ENCODE measurements around the gene UBE2D1.

The UBE2D1 gene

GRCh38 chr10:58334817-58335305 lies at the start of gene UBE2D1:
Gene UBE2D1, plus strand, starts transcription at chr10:58335006. Its CDS starts 196 bp downstream, at chr10:58335202.
- peak within 1 kb of the TSS; percentile 78 for H3K4me3 ChIP-seq (ENCODE audit: low read depth, low read length)
- peak; percentile 86 for DNase-seq (ENCODE audit: low read depth)
- TF ChIP-seq POLR2A (IDR thresholded peaks at IDR 0.05; ENCODE audit: extremely low read depth, insufficient read length), result peak; percentile 89
- TF ChIP-seq, protein P1, sequence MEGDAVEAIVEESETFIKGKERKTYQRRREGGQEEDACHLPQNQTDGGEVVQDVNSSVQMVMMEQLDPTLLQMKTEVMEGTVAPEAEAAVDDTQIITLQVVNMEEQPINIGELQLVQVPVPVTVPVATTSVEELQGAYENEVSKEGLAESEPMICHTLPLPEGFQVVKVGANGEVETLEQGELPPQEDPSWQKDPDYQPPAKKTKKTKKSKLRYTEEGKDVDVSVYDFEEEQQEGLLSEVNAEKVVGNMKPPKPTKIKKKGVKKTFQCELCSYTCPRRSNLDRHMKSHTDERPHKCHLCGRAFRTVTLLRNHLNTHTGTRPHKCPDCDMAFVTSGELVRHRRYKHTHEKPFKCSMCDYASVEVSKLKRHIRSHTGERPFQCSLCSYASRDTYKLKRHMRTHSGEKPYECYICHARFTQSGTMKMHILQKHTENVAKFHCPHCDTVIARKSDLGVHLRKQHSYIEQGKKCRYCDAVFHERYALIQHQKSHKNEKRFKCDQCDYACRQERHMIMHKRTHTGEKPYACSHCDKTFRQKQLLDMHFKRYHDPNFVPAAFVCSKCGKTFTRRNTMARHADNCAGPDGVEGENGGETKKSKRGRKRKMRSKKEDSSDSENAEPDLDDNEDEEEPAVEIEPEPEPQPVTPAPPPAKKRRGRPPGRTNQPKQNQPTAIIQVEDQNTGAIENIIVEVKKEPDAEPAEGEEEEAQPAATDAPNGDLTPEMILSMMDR (IDR thresholded peaks at IDR 0.05; ENCODE audit: low read depth, low read length), result no peak
- no peak for TF ChIP-seq MYC (IDR thresholded peaks at IDR 0.05; ENCODE audit: low read depth, low read length)
- TF ChIP-seq, protein P2, sequence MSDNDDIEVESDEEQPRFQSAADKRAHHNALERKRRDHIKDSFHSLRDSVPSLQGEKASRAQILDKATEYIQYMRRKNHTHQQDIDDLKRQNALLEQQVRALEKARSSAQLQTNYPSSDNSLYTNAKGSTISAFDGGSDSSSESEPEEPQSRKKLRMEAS (IDR thresholded peaks at IDR 0.05; ENCODE audit: low read depth, low read length), result no peak

- DNase-seq (ENCODE audit: low read depth), result peak; percentile 70
- no peak overlapping the region for H3K4me3 ChIP-seq (ENCODE audit: low read depth, low read length)
- TF ChIP-seq, protein P2 (IDR thresholded peaks at IDR 0.05; ENCODE audit: low read depth, low read length), result no peak
- TF ChIP-seq POLR2A (IDR thresholded peaks at IDR 0.05; ENCODE audit: extremely low read depth, insufficient read length), result no peak
- TF ChIP-seq, protein P1 (IDR thresholded peaks at IDR 0.05; ENCODE audit: low read depth, low read length), result peak; percentile 59
- no peak for TF ChIP-seq MYC (IDR thresholded peaks at IDR 0.05; ENCODE audit: low read depth, low read length)
These were observed 43.1 kb upstream of the UBE2D1 start for GRCh38 chr10:58291538-58292174.

DNA sequence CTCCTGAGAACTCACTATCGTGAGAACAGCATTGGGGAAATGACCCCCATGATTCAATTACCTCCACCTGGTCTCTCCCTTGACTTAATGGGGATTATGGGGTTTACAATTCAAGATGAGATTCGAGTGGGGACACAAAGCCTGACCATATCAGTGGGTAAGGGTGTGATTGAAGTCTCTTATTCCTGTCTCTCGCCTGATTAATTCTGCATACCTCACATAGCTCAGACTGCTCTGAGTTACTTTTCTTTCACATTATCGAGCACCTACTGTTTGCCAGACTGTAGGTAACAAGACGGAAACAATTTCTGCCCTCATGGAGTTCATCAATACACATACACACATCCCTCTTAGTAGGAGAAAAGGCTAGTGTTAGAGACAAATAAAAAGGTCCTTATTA lies 40.8 kb upstream of the UBE2D1 start:
- no peak for DNase-seq (ENCODE audit: low read depth)
- H3K4me3 ChIP-seq (ENCODE audit: low read depth, low read length), result no peak overlapping the region
- TF ChIP-seq, protein P2 (IDR thresholded peaks at IDR 0.05; ENCODE audit: low read depth, low read length), result no peak
- TF ChIP-seq, protein P1 (IDR thresholded peaks at IDR 0.05; ENCODE audit: low read depth, low read length), result no peak
- TF ChIP-seq MYC (IDR thresholded peaks at IDR 0.05; ENCODE audit: low read depth, low read length), result no peak

DNA sequence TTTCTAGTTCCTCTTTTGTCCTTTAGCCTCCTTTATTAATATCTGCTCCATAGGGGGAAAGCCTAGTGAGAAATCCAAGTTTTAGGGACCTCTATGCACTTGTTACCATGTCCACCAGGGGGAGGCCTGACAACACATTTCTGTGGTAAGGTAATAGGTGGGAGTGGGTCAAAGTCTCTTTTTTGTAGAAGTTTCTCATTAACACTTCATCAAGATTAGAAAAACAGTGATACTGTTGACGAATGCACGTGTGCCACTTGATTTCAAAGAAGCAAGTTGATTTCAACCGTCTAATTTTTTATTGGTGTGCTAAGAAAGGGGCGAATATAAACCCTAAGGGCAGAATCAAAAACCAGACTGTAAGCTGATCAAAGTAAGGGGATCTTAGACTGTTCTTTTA lies 35.2 kb upstream of the UBE2D1 start:
- TF ChIP-seq, protein P1 (IDR thresholded peaks at IDR 0.05; ENCODE audit: low read depth, low read length), result peak; percentile 77
- TF ChIP-seq, protein P2 (IDR thresholded peaks at IDR 0.05; ENCODE audit: low read depth, low read length), result no peak
- H3K4me3 ChIP-seq (ENCODE audit: low read depth, low read length), result no peak overlapping the region
- peak; percentile 86 for DNase-seq (ENCODE audit: low read depth)

DNA sequence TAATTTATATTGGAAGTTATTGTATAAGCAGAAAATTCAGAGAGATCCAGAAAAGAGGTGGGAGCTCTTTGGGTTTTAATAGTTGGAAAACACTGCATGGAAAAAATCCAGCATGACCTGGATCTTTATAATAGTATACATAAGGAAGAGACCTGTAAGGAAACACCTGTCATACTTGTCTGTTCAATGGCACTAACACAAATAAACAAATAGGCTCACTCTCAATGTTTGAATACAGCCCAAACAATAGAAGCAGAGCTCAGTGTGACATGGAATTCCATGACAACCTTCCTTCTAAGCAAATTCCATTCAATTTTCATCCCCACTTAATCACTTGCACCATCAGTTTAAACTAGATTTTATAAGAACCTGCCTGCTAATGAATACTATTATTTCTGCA lies 34.1 kb upstream of the UBE2D1 start:
- no peak overlapping the region for H3K4me3 ChIP-seq (ENCODE audit: low read depth, low read length)
- no peak for TF ChIP-seq MYC (IDR thresholded peaks at IDR 0.05; ENCODE audit: low read depth, low read length)
- TF ChIP-seq, protein P2 (IDR thresholded peaks at IDR 0.05; ENCODE audit: low read depth, low read length), result no peak
- no peak for TF ChIP-seq POLR2A (IDR thresholded peaks at IDR 0.05; ENCODE audit: extremely low read depth, insufficient read length)
- TF ChIP-seq, protein P1 (IDR thresholded peaks at IDR 0.05; ENCODE audit: low read depth, low read length), result no peak
- DNase-seq (ENCODE audit: low read depth), result no peak
